Natural killer cell treated with Interleukin-12 subunit alpha and Interleukin-12 subunit beta and Interleukin-15 and Interleukin-18, amount 100 ng/mL, for 72 hours (primary cell): ENCODE data around the gene PCK1. TPM values are rescaled to one million over a fixed set of nuclear protein-coding genes. Genes with fewer than 3 reads are reported as not detected.

ENCODE experiments used
- ATAC-seq, 2 donors: fragments of 150-1000 bp; cut with Tn5 transposase in 1 of 2; sonication (Bioruptor Pico), chemical (Tn5 transposase) in 1 of 2; 2 replicates each; pipeline ENCODE4 v1.10.0; 2021
- DNase-seq: peaks from one replicate; pipeline ENCODE4 v3.0.0; 2022; ENCODE audit warnings: low spot score
- H3K27ac Mint-ChIP-seq, 2 donors: 1 replicate in 1 of 2; 2 replicates in 1 of 2; pipeline ENCODE4 v1.8.0; 2022; ENCODE audit warnings: mixed read lengths in 2 of 2, mild to moderate bottlenecking in 1 of 2, moderate library complexity in 1 of 2
- H3K27me3 Mint-ChIP-seq, 2 donors: 1 replicate in 1 of 2; 2 replicates in 1 of 2; pipeline ENCODE4 v1.8.0; 2022; ENCODE audit warnings: mixed read lengths in 2 of 2
- H3K36me3 Mint-ChIP-seq: one replicate; pipeline ENCODE4 v1.8.0; 2022; ENCODE audit warnings: mixed read lengths
- H3K4me1 Mint-ChIP-seq, 2 donors: 1 replicate in 1 of 2; 2 replicates in 1 of 2; pipeline ENCODE4 v1.8.0; 2022; ENCODE audit warnings: low read depth in 2 of 2, mixed read lengths in 2 of 2, mild to moderate bottlenecking in 1 of 2
- H3K4me3 Mint-ChIP-seq: one replicate; pipeline ENCODE4 v1.8.0; 2022; ENCODE audit warnings: mixed read lengths
- H3K9me3 Mint-ChIP-seq: 2 replicates; pipeline ENCODE4 v1.8.0; 2022; ENCODE audit warnings: mixed read lengths
- total RNA-seq, 2 donors: library from RNA; stranded (reverse); gene quantifications; one replicate each; pipeline ENCODE4 v1.2.3, GENCODE V29; 2022

PCK1 gene
- total RNA-seq, 2 donors from 2014 or later = not detected

DNA sequence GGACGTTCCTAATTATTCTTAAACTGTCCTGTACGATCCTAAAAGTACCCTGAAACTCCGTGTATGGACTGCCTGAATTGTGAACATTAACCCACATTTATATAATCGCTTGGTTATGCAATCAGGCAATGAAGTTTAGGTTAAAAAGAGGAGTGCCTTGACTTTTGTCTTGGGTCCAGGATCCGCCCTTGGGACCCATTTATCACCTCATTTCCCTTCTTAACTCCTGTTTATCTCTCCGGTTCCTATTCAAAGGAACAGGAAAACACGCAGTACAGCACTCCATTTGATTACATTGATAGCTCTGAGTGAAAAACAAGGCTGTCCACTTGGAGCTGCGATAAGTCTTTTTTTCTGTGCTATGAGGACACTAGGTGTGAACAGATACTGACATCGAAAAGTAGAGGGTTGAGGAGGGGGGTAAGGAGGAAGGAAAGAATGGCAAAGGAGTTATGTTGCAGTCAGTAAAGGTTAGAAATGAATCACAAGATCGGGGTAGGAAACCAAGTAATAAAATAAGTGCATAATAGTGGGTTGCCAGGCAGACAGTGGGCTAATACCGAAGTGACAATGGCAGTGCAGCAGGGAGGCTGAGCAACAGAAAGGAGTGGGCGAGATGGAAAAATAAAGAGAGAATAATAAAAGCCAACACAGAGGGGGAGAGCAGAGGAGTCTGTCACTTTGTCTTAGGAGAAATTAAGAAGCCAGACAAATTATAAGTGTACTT lies 15.9 kb upstream of the PCK1 start:
- DNase-seq (peak; percentile 39), ATAC-seq (no peak)
- Mint-ChIP-seq H3K27ac (no peak overlapping the region), H3K4me3 (no peak overlapping the region), H3K36me3 (no peaks in the 10 kb centered on the region), H3K4me1 (no peaks in the 10 kb centered on the region), H3K27me3 (peaks cover 17 to 27% of the 10 kb centered on the region in 2 donors), H3K9me3 (no peaks in the 10 kb centered on the region)

GRCh38 chr20:57545927-57546662 lies 14.8 kb upstream of the PCK1 start:
- Mint-ChIP-seq H3K9me3 (no peaks in the 10 kb centered on the region), H3K36me3 (no peaks in the 10 kb centered on the region), H3K27ac (no peak overlapping the region), H3K27me3 (peaks cover 15 to 19% of the 10 kb centered on the region in 2 donors), H3K4me1 (no peaks in the 10 kb centered on the region), H3K4me3 (no peak overlapping the region)
- no peak for DNase-seq
- ATAC-seq = no peak

DNA sequence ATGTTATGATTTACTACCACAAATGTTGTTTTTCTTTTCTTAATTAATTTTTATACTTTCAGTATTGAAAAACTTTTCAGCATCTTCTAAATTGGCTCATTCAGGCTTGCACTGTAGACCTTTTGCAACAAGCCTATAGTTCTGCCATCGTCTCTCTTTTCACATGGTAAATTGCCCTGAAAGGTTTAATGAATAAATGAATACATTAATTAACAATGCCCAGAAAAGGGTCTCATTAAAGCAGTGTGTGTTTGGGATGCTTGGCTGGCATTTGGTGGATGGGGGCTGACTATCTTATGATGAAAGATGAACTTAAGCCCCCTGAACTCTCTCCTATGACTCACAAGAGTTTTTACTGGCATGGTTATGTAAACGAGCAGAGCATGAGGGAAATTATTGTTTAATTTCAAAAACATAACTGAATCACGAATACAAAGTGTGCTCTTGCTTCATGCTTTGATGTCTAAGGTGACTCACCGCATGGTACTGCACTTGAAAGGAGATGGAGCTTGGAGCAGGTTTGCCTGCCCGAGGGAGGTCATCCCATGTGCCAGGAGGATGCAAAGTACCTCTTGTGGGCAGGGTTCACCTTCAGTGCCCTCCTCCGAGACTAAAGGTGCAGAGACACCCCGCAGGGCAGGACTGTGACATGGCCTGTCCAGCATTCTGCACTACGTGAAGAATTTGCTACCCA lies 13.8 kb upstream of the PCK1 start:
- DNase-seq = peak; percentile 35
- no peak for ATAC-seq
- no peak overlapping the region for H3K27ac Mint-ChIP-seq
- H3K4me1 Mint-ChIP-seq = no peaks in the 10 kb centered on the region
- H3K4me3 Mint-ChIP-seq = no peak overlapping the region
- H3K36me3 Mint-ChIP-seq = no peaks in the 10 kb centered on the region
- no peaks in the 10 kb centered on the region for H3K9me3 Mint-ChIP-seq
- peaks cover 15 to 19% of the 10 kb centered on the region in 2 donors for H3K27me3 Mint-ChIP-seq

DNA sequence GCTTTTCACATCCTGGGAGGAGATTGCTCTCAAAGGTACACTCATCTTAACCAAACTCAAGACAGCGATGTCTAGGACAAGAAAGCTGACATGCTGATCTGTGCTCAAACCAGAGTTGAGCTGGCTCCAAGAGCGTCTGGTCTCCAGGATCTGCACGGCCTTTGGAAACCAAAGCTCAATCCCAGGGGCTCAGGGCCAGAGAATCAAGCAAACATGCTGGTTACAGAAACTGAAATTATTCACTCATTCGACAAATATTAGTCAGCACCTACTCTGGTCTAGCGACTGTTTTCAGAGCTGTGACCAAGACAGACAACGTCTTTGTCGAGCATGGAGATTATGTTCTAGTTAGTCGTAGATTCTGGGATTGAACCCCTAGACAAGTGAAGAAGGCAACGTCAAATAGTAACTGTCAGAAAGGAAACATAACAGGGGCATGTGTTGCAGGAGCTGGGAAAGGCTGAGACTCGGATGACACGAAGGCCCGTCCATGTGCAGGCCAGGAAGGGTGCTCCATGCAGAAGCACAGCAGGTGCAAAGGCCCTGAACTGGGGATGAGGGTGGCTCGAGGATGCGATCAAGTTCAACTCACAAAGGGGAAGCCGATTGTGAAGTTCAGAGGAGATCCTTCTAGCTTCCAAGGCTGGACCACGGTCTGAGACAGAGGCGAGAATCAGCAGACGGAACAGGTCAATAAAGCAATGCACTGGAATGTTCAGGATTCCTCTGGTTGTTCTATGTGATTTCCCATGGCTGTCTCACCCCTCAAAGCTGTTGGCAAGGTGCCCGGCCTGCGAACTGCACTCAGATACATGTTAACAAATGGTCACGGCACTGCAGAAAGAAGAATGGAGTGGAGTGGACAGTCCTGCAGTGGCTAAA lies 12.5 kb upstream of the PCK1 start:
- ATAC-seq (peak in 1 of 2 donors; percentile 37), DNase-seq (no peak)
- H3K9me3 Mint-ChIP-seq = no peaks in the 10 kb centered on the region
- no peaks in the 10 kb centered on the region for H3K36me3 Mint-ChIP-seq
- peaks cover 15 to 19% of the 10 kb centered on the region in 2 donors for H3K27me3 Mint-ChIP-seq
- H3K4me3 Mint-ChIP-seq = no peak overlapping the region
- no peak overlapping the region for H3K27ac Mint-ChIP-seq
- H3K4me1 Mint-ChIP-seq = no peaks in the 10 kb centered on the region

- H3K36me3 Mint-ChIP-seq = no peaks in the 10 kb centered on the region
- no peaks in the 10 kb centered on the region for H3K9me3 Mint-ChIP-seq
- no peaks in the 10 kb centered on the region for H3K4me1 Mint-ChIP-seq
- H3K4me3 Mint-ChIP-seq = no peak overlapping the region
- peak; percentile 47 for DNase-seq
- no peak for ATAC-seq
- peaks cover 14 to 15% of the 10 kb centered on the region in 2 donors for H3K27me3 Mint-ChIP-seq
- no peak overlapping the region for H3K27ac Mint-ChIP-seq
Observed at GRCh38 chr20:57552471-57552870, 8.4 kb upstream of the PCK1 start.

GRCh38 chr20:57553376-57554018 lies 7.4 kb upstream of the PCK1 start:
- no peaks in the 10 kb centered on the region for H3K9me3 Mint-ChIP-seq
- peaks cover 13 to 20% of the 10 kb centered on the region in 2 donors for H3K27me3 Mint-ChIP-seq
- no peaks in the 10 kb centered on the region for H3K36me3 Mint-ChIP-seq
- no peak for ATAC-seq
- no peak overlapping the region for H3K4me3 Mint-ChIP-seq
- no peak for DNase-seq
- H3K4me1 Mint-ChIP-seq = no peaks in the 10 kb centered on the region
- H3K27ac Mint-ChIP-seq = no peak overlapping the region

DNA sequence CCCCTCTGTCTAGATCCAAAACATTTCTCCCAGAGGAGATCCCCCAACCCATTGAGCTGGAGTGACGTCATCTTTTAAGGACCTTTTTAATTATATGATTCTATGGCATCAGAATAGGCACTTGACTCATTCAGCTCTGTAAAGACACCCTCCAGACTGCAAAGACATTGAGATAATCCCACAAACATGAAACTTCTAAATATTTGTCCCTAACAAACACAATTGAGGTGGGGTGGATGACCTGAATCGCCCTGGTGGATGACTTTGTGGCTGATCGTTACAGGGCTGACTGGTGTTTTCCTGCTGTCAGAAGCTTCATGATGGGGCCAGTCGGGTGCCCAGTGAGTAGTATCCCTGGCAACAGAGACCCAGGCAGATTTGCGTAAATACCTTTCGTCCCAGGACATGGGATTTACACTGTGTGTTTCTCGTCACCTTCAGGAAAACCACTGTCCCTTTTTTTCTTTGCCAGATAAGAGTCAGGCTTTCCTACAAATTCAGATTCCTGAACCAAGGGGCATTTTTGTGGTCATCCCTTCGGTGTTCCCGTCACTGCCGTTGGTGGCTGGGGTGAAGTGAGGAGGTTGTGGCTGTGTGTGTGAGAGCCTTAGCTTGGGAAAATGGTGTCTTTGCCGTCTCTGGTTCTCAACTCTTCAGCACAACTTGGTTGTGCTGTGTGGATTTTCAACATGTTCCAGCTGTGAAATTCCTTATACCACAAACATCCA lies 5.3 kb upstream of the PCK1 start:
- Mint-ChIP-seq H3K27me3 (peaks cover 17 to 19% of the 10 kb centered on the region in 2 donors), H3K36me3 (no peaks in the 10 kb centered on the region)
- no peak for ATAC-seq

DNA sequence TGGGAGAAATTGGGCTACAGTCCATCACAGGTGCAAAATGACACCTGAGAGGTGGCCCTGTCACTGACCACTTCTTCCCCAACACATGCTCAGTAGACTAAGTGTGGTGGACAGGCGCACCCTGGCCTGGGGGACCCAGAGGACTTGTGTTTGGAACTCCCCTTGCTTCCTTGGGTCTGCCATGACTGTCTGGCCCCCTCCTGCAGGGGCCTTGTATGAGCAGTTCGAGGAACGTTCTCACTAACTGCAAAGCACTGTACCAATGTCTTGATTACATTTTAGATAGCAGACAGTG lies 4.0 kb upstream of the PCK1 start:
- Mint-ChIP-seq H3K36me3 (no peaks in the 10 kb centered on the region), H3K27me3 (peaks cover 17 to 19% of the 10 kb centered on the region in 2 donors), H3K4me3 (no peak overlapping the region), H3K4me1 (no peaks in the 10 kb centered on the region), H3K27ac (no peak overlapping the region), H3K9me3 (no peaks in the 10 kb centered on the region)
- ATAC-seq = no peak
- peak; percentile 22 for DNase-seq

More for the DNA sequence above, 5.3 kb upstream of the PCK1 start:
- Mint-ChIP-seq H3K9me3 (no peaks in the 10 kb centered on the region), H3K27ac (no peak overlapping the region), H3K4me1 (no peaks in the 10 kb centered on the region), H3K4me3 (no peak overlapping the region)
- peak; percentile 39 for DNase-seq

DNA sequence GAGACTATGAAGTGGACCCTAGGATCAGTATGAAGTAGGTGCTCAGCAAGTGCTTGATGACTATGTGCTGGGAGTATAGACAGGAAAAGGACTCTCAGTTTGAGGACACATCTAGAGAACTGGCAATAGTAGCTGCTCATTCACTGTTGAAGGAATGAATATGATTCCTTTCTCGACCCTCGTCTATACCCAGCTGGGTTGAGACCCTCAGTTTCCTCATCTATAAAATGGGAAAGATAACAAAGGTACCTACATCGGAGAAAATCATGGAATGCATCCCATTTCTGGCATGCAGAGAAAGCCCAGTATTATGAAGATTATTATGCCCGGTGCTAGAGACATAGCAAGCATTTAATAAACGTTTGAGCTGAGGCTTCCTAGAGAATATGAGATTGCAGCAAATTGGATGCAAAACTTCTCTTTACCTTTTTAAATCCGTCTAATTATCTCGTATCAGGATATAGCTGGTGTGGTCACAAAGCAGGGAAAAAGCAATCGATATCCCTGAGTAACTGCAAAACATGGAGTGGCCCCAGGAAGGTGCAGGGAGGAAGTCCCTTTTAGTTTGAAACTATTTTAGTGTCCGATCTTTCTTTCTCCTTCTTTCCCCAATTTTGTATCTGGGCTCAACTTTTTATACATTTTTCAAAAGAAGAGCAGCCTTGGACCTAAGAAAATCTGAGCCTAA lies 2.8 kb upstream of the PCK1 start:
- no peak for DNase-seq
- Mint-ChIP-seq H3K4me1 (no peaks in the 10 kb centered on the region), H3K27me3 (peaks cover 17 to 19% of the 10 kb centered on the region in 2 donors), H3K4me3 (no peak overlapping the region), H3K27ac (no peak overlapping the region), H3K9me3 (no peaks in the 10 kb centered on the region), H3K36me3 (no peaks in the 10 kb centered on the region)
- no peak for ATAC-seq

- no peaks in the 10 kb centered on the region for H3K4me1 Mint-ChIP-seq
- H3K36me3 Mint-ChIP-seq = no peaks in the 10 kb centered on the region
- no peaks in the 10 kb centered on the region for H3K9me3 Mint-ChIP-seq
- H3K27ac Mint-ChIP-seq = no peak overlapping the region
- DNase-seq (peak; percentile 32), ATAC-seq (no peak)
- no peak overlapping the region for H3K4me3 Mint-ChIP-seq
- H3K27me3 Mint-ChIP-seq = peaks cover 17 to 19% of the 10 kb centered on the region in 2 donors
Observed at GRCh38 chr20:57558614-57559288, 2.2 kb upstream of the PCK1 start.

DNA sequence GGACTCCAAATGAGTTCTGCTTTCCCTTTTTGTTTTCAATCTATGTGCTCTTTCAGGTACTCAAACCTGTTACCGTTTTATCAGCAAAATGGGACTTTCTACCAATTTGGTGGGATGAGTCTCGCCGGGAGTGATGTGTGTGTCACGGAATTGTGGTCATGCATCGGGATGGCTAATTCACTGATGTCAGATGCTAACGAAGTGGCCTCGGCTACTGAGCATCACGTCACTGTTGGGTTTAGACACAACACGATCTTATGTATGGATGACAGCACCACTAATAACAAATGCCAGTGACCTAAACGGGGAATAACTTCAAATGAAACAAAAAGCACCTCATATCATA lies 1.6 kb upstream of the PCK1 start:
- no peak for ATAC-seq
- Mint-ChIP-seq H3K27me3 (peaks cover 17 to 19% of the 10 kb centered on the region in 2 donors), H3K9me3 (no peaks in the 10 kb centered on the region), H3K4me3 (no peak overlapping the region), H3K36me3 (no peaks in the 10 kb centered on the region), H3K27ac (no peak overlapping the region), H3K4me1 (no peaks in the 10 kb centered on the region)
- DNase-seq = no peak
